Breast epithelium (tissue), 3 donors: ENCODE results near the gene SLC34A3.

Experiments
- POLR2AphosphoS5 ChIP-seq, 3 donors: sonication (generic); formaldehyde crosslinking; IDR thresholded peaks; one replicate each; pipeline ENCODE4 v1.6.1; 2017; ENCODE audit warnings: antibody characterized with exemption in 3 of 3
- TF ChIP-seq, protein P1 (sequence below), 3 donors: fragments of 450-650 bp; IDR thresholded peaks; one replicate each; pipeline ENCODE4 v1.5.1; 2016 to 2017; ENCODE audit warnings: antibody characterized with exemption in 3 of 3, mild to moderate bottlenecking in 3 of 3, moderate library complexity in 3 of 3

- TF ChIP-seq, protein P1, sequence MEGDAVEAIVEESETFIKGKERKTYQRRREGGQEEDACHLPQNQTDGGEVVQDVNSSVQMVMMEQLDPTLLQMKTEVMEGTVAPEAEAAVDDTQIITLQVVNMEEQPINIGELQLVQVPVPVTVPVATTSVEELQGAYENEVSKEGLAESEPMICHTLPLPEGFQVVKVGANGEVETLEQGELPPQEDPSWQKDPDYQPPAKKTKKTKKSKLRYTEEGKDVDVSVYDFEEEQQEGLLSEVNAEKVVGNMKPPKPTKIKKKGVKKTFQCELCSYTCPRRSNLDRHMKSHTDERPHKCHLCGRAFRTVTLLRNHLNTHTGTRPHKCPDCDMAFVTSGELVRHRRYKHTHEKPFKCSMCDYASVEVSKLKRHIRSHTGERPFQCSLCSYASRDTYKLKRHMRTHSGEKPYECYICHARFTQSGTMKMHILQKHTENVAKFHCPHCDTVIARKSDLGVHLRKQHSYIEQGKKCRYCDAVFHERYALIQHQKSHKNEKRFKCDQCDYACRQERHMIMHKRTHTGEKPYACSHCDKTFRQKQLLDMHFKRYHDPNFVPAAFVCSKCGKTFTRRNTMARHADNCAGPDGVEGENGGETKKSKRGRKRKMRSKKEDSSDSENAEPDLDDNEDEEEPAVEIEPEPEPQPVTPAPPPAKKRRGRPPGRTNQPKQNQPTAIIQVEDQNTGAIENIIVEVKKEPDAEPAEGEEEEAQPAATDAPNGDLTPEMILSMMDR (IDR thresholded peaks at IDR 0.05) = no peak
- no peak for TF ChIP-seq POLR2AphosphoS5 (IDR thresholded peaks at IDR 0.05)
Measured at GRCh38 chr9:137216188-137216965, 14.3 kb upstream of the SLC34A3 start.
